Measurements from ENCODE around the gene PRELID3B. TPM values are rescaled to one million over a fixed set of nuclear protein-coding genes. Genes with fewer than 3 reads are reported as not detected.

The PRELID3B gene
- total RNA-seq, 2 donors from 2014 or later: 20.8 to 29.3 TPM

DNA sequence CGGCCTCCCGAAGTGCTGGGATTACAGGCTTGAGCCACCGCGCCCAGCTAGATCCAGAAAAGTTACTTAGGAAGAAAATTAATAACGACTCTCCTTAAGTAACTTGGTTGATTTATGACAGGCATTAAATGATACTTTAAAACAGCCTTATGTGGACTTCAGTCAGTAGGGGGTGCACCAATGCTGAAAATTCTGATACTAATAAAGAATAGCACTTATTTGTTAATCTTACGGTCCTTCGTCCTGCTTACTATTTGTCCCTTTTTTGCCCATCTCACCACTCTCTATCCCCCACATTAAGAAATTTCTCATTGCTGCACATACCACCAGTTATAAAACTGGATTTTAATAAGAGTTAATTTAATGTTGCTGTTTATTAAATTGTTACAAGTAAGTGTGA lies 12.7 kb upstream of the PRELID3B start:
- Histone ChIP-seq H3K36me3 (replicated peaks in 1 of 2; ENCODE audit: insufficient read depth in 1 of 2, low read depth in 2 of 2) (no peaks in the 10 kb centered on the region), H3K9me3 (no peaks in the 10 kb centered on the region), H3K4me1 (no peaks in the 10 kb centered on the region), H3K27me3 (no peaks in the 10 kb centered on the region), H3K4me3 (no peak overlapping the region), H3K27ac (no peak overlapping the region)
- intact Hi-C loops (cut with DNase I): no loop called here
- TF ChIP-seq, protein P1, sequence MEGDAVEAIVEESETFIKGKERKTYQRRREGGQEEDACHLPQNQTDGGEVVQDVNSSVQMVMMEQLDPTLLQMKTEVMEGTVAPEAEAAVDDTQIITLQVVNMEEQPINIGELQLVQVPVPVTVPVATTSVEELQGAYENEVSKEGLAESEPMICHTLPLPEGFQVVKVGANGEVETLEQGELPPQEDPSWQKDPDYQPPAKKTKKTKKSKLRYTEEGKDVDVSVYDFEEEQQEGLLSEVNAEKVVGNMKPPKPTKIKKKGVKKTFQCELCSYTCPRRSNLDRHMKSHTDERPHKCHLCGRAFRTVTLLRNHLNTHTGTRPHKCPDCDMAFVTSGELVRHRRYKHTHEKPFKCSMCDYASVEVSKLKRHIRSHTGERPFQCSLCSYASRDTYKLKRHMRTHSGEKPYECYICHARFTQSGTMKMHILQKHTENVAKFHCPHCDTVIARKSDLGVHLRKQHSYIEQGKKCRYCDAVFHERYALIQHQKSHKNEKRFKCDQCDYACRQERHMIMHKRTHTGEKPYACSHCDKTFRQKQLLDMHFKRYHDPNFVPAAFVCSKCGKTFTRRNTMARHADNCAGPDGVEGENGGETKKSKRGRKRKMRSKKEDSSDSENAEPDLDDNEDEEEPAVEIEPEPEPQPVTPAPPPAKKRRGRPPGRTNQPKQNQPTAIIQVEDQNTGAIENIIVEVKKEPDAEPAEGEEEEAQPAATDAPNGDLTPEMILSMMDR (IDR thresholded peaks at IDR 0.05): peak in 4 of 7 experiments; percentile 20 to 35 (median 34)
- no peak for TF ChIP-seq POLR2A (IDR thresholded peaks at IDR 0.05)
- ATAC-seq (no peak), DNase-seq (peak in 2 of 4 donors; percentile 10)
- WGBS, 2 donors: 59 to 60% methylated on average over 7 of the region's 7 CpGs

DNA sequence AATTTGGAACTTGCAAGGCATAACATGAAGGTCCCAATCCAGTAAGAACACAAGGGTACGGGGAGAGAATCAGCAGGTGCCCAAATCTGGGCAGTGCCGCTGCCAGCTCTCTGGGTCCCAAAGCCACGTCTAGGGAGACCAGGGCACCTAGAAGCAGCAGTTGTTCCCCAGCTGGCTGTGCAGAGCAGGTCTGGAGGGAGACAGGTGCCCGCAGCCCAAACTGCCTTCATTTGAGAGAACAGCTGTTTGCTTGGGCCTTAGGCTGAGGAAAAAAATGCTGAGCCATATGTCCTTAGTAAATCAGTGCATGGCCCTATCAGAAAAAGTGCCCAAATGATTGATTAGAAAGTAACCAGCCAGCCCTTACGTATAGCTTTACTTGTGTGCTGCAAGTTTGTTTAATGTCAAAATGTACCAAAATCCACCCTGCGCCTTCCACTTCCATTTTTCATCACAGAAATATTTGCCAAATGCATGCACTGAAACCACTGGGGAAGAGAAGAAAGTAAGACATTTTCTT lies 9.1 kb upstream of the PRELID3B start:
- no peak for ATAC-seq
- intact Hi-C loops (cut with DNase I): no loop called here

DNA sequence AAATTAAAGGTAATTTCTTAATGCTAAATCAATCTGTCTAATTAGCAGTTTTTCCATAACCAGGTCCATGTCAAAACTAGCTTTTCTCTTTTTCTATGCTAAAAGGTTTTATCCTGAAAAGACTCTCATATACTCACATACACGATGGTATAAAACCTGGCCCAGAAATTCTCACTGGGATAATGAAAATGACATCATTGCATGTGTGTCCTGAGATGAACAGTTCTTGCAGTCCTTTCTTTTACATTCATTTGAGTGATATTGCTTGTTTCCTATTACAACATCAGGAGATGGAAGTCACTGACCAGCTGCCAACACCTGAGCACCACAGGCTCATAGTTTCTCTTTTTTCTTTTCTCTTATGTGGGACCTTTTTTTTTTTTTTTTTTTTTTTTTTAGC lies 7.9 kb upstream of the PRELID3B start:
- intact Hi-C loops (cut with DNase I): no loop called here

More for the DNA sequence above, 9.1 kb upstream of the PRELID3B start:
- Histone ChIP-seq H3K4me3 (no peak overlapping the region), H3K27ac (no peak overlapping the region), H3K4me1 (no peaks in the 10 kb centered on the region), H3K36me3 (replicated peaks in 1 of 2; ENCODE audit: insufficient read depth in 1 of 2, low read depth in 2 of 2) (no peaks in the 10 kb centered on the region), H3K9me3 (no peaks in the 10 kb centered on the region), H3K27me3 (no peaks in the 10 kb centered on the region)
- no peak for TF ChIP-seq POLR2A (IDR thresholded peaks at IDR 0.05)
- TF ChIP-seq, protein P1 (IDR thresholded peaks at IDR 0.05): no peak
- 74 to 77% methylated on average over 4 to 6 of the region's 6 CpGs for WGBS, 2 donors
- no peak for DNase-seq

DNA sequence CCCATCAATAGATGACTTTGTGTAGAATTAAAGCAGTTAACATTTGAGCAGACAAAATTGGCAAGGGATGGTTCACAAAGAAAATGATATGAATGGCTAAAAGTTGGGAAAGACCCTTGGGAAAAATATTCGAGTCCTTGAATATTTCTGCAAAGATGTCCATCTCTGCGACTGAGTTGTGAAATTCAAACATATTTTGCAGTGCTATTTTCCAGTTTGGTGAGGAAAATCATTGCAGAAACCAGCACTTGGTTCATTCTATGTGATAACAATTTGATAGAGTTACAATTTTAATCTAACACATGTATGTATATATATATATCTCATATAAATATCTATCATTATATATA lies 6.1 kb upstream of the PRELID3B start:
- no peak for ATAC-seq
- no peak overlapping the region for H3K27ac ChIP-seq

More for the DNA sequence above, 7.9 kb upstream of the PRELID3B start:
- DNase-seq (no peak), ATAC-seq (no peak)
- H3K27me3 ChIP-seq: no peaks in the 10 kb centered on the region
- H3K4me3 ChIP-seq: no peak overlapping the region
- H3K27ac ChIP-seq: no peak overlapping the region
- WGBS, 2 donors: 53 to 55% methylated on average over 1 of the region's 1 CpG
- H3K36me3 ChIP-seq (replicated peaks in 1 of 2; ENCODE audit: insufficient read depth in 1 of 2, low read depth in 2 of 2): no peaks in the 10 kb centered on the region
- H3K9me3 ChIP-seq: no peaks in the 10 kb centered on the region
- TF ChIP-seq, protein P1 (IDR thresholded peaks at IDR 0.05): no peak
- TF ChIP-seq POLR2A (IDR thresholded peaks at IDR 0.05): no peak
- no peaks in the 10 kb centered on the region for H3K4me1 ChIP-seq

More for the DNA sequence above, 6.1 kb upstream of the PRELID3B start:
- no peak for TF ChIP-seq POLR2A (IDR thresholded peaks at IDR 0.05)
- TF ChIP-seq, protein P1 (IDR thresholded peaks at IDR 0.05): no peak
- no peaks in the 10 kb centered on the region for H3K27me3 ChIP-seq
- H3K36me3 ChIP-seq (replicated peaks in 1 of 2; ENCODE audit: insufficient read depth in 1 of 2, low read depth in 2 of 2): no peaks in the 10 kb centered on the region
- DNase-seq: no peak
- no peaks in the 10 kb centered on the region for H3K9me3 ChIP-seq
- no peaks in the 10 kb centered on the region for H3K4me1 ChIP-seq
- intact Hi-C loops (cut with DNase I): no loop called here
- WGBS, 2 donors: 58 to 72% methylated on average over 2 of the region's 2 CpGs
- no peak overlapping the region for H3K4me3 ChIP-seq
